HG02970 (cell line): Measurements from ENCODE around the gene PLAAT2.
"Not testable (repeated sequence)": the region's sequence is repeated elsewhere in the genome, so short reads cannot be mapped to it uniquely, and the experiment has no call there.

Experiments
- ATAC-seq: cut with Tn5 transposase; IDR thresholded peaks from one replicate; pipeline ENCODE4 v1.9.1; 2021; ENCODE audit warnings: mild to moderate bottlenecking, moderate library complexity, moderate number of reproducible peaks; ENCODE audit not compliant: unreplicated experiment, low FRiP score

The PLAAT2 gene

GRCh38 chr11:63581224-63581623, 18.0 kb upstream of the PLAAT2 start:
- not testable (repeated sequence) for ATAC-seq

GRCh38 chr11:63578882-63579281, 15.7 kb upstream of the PLAAT2 start:
- ATAC-seq = not testable (repeated sequence)

- ATAC-seq = no peak
Observed at GRCh38 chr11:63574856-63575602, 11.8 kb upstream of the PLAAT2 start.

- ATAC-seq = no peak
Observed at GRCh38 chr11:63573881-63574855, 11.0 kb upstream of the PLAAT2 start.

- ATAC-seq = no peak
Observed at GRCh38 chr11:63572026-63572688, 9.0 kb upstream of the PLAAT2 start.

- ATAC-seq = no peak
Observed at GRCh38 chr11:63569570-63569969, 6.4 kb upstream of the PLAAT2 start.

GRCh38 chr11:63567044-63567840, 4.1 kb upstream of the PLAAT2 start:
- peak; percentile 81 for ATAC-seq

GRCh38 chr11:63564784-63565350, 1.7 kb upstream of the PLAAT2 start:
- no peak for ATAC-seq

- peak; percentile 37 for ATAC-seq
Observed at GRCh38 chr11:63564056-63564774, 1.0 kb upstream of the PLAAT2 start.

GRCh38 chr11:63560506-63561180, 2.5 kb downstream of the PLAAT2 start:
- no peak for ATAC-seq

GRCh38 chr11:63558459-63559157, 4.6 kb downstream of the PLAAT2 start:
- no peak for ATAC-seq

GRCh38 chr11:63557570-63557969, 5.6 kb downstream of the PLAAT2 start:
- no peak for ATAC-seq

- no peak for ATAC-seq
Observed at GRCh38 chr11:63556404-63557013, 6.7 kb downstream of the PLAAT2 start.

- ATAC-seq = no peak
Observed at GRCh38 chr11:63554877-63555223, 8.3 kb downstream of the PLAAT2 start.

GRCh38 chr11:63553759-63554158, 9.4 kb downstream of the PLAAT2 start:
- no peak for ATAC-seq

- ATAC-seq = no peak
Observed at GRCh38 chr11:63552921-63553320, 10.3 kb downstream of the PLAAT2 start.

- ATAC-seq = no peak
Observed at GRCh38 chr11:63551889-63552266, 11.3 kb downstream of the PLAAT2 start.
